ENCODE data around the gene HELB.

GRCh38 chr12:66352899-66353298, 50.6 kb downstream of the HELB start:
- TF ChIP-seq CTCF (IDR thresholded peaks at IDR 0.05) (no peak), POLR2A (IDR thresholded peaks at IDR 0.05) (no peak), POLR2AphosphoS5 (IDR thresholded peaks at IDR 0.05) (no peak)

Data from stomach (tissue), 4 donors.